Choroid plexus epithelial cell (primary cell): ENCODE data around the gene RMND5A.
A peak's percentile ranks its signal among the peaks of the same experiment; 100 is the strongest.

ENCODE experiments used
- DNase-seq: peaks from one replicate; pipeline ENCODE4 v3.0.0-alpha.2; 2010; ENCODE audit warnings: low read depth
- H3K4me3 ChIP-seq: 2 replicates; pipeline ENCODE4 v1.5.1; 2011; ENCODE audit warnings: low read depth, mild to moderate bottlenecking, control low read depth, low read length, moderate library complexity
- TF ChIP-seq, protein P1 (sequence below): conservative IDR thresholded peaks from 2 replicates; pipeline ENCODE4 v1.5.1; 2011; ENCODE audit warnings: low read depth, mild to moderate bottlenecking, control low read depth, inconsistent platforms, low read length, moderate library complexity

Gene RMND5A

DNA sequence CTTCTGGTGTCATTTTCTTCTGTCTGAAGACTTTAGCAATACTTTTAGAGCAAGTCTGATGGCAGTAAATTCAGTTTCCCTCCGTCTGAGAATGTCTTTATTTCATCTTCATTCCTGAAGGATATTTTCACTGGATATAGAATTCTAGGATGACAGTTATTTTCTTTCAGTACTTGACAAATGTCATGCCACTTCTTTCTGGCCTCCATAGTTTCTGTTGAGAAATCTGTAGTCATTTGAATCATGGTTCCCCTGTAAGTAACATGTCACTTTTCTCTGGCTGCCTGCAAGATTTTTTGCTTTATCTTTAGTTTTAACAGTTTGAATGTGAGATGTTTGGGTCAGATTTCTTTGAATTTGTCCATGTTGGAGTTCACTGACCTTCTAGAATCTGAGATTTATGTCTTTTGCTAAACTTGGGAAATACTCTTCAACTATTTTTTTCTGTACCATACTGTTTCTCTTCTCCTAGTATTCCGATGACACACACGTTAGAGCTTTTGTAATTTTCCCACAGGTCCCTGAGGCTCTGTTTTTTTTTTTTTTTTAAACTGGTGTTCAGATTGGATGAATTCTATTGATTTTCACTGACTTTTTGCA, 30.2 kb downstream of the RMND5A start:
- no peak overlapping the region for H3K4me3 ChIP-seq
- TF ChIP-seq, protein P1, sequence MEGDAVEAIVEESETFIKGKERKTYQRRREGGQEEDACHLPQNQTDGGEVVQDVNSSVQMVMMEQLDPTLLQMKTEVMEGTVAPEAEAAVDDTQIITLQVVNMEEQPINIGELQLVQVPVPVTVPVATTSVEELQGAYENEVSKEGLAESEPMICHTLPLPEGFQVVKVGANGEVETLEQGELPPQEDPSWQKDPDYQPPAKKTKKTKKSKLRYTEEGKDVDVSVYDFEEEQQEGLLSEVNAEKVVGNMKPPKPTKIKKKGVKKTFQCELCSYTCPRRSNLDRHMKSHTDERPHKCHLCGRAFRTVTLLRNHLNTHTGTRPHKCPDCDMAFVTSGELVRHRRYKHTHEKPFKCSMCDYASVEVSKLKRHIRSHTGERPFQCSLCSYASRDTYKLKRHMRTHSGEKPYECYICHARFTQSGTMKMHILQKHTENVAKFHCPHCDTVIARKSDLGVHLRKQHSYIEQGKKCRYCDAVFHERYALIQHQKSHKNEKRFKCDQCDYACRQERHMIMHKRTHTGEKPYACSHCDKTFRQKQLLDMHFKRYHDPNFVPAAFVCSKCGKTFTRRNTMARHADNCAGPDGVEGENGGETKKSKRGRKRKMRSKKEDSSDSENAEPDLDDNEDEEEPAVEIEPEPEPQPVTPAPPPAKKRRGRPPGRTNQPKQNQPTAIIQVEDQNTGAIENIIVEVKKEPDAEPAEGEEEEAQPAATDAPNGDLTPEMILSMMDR: no peak
- DNase-seq: peak; percentile 20

DNA sequence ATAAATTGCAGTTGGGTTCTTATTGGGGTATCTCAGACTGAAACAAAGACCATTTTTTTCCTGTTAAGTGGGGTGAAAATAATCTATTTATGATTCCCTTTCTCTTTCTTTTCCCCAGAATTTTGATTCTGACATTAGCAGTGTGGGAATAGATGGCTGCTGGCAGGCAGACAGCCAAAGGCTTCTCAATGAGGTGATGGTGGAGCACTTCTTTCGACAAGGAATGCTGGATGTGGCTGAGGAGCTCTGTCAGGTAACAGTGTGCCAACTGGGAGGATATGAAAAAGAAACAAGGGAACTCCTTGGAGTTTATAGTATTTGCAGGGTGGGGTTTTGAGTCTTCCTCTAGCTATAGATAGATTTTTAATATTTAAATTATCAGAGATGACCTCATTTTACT, 31.7 kb downstream of the RMND5A start:
- no peak for DNase-seq
- no peak overlapping the region for H3K4me3 ChIP-seq
- TF ChIP-seq, protein P1: no peak

DNA sequence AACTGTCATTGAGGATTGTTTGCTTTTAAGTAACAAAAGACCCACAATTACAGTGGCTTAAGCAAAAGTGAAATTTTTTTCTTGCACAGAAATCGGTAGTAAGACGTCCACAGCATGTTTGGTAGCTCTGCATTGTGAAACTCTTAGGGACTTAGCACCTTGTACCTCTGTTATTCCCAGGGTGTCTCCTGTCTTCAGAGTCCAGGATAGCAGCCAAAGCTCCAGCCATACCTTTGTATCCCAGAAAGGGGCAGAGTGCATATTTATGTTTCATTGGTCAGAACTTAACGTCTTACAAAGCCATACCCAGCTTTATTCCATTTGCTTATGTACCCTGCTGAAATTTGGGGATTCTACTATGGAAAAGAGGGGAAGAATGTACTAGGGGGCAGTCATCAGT, 32.8 kb downstream of the RMND5A start:
- DNase-seq: no peak
- TF ChIP-seq, protein P1: no peak

DNA sequence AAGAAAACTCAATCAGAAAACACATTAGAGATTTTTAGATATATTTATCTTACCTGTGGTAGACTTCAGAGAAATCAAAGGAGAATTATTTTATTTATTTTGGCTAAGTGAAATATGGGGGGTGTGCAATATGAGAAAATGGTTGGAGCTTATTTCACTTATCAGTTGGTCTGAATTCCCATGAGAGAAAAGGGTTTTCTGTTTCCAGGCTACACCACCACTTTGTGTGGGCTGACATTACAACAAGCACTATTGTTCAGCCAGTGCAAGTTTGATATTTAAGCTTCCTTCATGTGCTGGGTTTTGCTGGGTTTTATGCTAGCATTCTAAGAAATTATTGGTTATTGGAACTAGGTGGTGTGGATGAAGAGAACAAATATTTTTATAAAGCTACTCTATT, 33.5 kb downstream of the RMND5A start:
- TF ChIP-seq, protein P1: no peak
- peak; percentile 48 for DNase-seq
- H3K4me3 ChIP-seq: no peak overlapping the region

More for the DNA sequence above, 32.8 kb downstream of the RMND5A start:
- H3K4me3 ChIP-seq: no peak overlapping the region

DNA sequence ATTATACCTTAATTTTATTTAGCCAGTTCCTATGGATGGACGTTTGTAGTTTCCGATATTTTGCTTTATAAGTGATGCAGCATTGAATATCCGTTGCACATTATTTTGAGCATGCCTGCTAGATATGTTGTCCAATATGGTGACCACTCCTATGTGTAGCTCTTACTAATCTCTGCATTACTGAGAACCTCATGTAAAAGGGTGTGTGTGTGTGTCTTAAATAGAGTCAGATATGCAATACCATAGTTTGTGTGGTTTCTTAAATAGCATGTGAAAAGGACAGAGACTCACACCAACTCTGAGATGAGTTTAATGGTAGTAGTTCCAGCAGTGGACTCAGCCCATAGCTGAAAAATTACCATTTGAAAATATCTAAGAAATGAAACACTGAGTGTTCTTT, 38.3 kb downstream of the RMND5A start:
- TF ChIP-seq, protein P1: no peak
- no peak for DNase-seq
- H3K4me3 ChIP-seq: no peak overlapping the region

DNA sequence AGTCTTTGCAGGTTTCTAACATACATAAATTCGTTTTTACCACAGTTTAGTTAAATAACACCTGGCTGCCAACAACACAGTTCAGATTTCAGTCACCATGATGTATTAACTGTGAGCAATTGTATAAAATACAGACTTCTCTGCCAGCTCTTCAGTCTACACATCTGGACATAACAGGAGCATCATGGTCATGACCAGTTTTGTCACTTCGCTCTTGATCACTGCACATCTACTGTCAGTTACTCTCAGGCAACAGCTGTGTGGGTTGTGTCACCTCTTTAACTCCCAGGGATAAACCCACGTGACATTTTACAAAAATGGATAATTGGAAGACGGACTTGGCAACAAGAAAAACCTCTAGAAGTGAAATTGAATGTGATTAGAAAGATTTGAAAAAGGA, 40.3 kb downstream of the RMND5A start:
- TF ChIP-seq, protein P1: no peak
- no peak overlapping the region for H3K4me3 ChIP-seq
- DNase-seq: no peak

DNA sequence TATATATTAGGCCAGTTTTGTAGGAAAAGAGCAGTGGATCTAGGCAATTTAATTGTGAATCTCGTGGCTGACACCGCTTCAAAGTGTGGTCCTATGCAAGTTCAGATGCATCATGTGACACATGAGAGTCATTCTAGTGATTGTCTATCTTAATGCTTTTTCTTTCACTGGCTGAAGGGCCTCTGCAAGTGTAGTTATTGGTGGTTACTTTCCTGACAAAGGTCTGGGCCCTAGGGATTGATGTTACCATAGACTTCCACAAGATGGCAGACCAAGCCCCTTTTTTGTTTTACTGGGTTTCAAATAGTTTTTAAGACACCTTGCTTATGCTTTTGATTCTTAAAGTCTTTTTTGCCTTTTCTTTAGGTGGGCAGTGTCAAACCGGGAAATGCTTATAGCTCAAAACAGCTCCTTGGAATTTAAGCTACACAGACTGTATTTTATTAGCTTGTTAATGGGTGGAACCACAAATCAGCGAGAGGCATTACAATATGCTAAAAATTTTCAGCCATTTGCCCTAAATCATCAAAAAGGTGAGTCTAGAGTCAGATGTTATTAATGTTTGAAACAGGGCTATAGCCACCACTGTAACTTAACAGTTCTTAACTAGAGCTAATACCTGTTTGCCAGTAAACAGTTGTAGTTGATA, 44.7 kb downstream of the RMND5A start:
- DNase-seq: peak; percentile 75
- no peak overlapping the region for H3K4me3 ChIP-seq
- TF ChIP-seq, protein P1: peak; percentile 75
